HG03558 (cell line): ENCODE data around the gene DNAH2.
"Not testable (repeated sequence)": the region's sequence is repeated elsewhere in the genome, so short reads cannot be mapped to it uniquely, and the experiment has no call there.

Experiments used
- ATAC-seq: cut with Tn5 transposase; IDR thresholded peaks from one replicate; pipeline ENCODE4 v1.9.1; 2021; ENCODE audit warnings: moderate number of reproducible peaks; ENCODE audit not compliant: unreplicated experiment; ENCODE audit errors: extremely low read depth

Gene DNAH2

DNA sequence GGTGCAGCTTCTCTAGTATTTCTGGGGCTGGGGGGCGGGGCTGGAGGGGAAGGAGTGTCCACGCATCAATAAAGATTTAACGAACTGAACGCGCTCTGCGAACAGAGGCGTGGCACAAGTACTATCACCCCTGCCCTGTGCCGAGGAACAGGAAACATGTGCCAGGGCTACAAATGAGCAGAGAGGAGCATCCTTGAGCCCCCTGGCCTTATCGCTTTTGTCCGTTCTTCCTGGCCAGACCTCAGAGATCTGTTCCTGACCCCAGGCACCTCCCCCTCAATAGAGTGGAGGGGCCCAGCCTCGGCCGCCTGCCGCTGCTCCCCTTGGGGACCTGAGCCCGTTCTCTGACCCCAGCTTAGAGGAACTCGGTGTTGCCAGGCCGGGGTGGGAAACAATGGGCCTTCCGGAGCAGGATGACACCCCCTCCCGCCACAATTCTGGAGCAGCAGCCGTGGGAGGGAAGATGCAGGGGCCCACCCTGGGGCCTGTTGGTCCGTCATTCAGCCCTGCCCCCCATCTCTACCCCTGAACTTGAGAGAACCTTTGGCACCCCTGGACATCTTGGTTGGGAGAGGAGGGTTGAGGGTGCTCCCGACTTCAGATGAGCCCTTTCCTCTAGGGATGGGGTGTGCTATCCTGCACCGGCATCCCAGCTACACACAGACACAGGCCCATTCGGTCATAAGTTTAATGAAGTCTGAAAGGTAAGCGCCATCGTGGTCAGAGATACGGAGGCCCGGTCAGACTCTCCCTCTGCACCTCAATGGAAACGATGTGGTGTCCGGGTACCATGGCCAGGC is 138.7 kb downstream of the DNAH2 start:
- no peak for ATAC-seq

DNA sequence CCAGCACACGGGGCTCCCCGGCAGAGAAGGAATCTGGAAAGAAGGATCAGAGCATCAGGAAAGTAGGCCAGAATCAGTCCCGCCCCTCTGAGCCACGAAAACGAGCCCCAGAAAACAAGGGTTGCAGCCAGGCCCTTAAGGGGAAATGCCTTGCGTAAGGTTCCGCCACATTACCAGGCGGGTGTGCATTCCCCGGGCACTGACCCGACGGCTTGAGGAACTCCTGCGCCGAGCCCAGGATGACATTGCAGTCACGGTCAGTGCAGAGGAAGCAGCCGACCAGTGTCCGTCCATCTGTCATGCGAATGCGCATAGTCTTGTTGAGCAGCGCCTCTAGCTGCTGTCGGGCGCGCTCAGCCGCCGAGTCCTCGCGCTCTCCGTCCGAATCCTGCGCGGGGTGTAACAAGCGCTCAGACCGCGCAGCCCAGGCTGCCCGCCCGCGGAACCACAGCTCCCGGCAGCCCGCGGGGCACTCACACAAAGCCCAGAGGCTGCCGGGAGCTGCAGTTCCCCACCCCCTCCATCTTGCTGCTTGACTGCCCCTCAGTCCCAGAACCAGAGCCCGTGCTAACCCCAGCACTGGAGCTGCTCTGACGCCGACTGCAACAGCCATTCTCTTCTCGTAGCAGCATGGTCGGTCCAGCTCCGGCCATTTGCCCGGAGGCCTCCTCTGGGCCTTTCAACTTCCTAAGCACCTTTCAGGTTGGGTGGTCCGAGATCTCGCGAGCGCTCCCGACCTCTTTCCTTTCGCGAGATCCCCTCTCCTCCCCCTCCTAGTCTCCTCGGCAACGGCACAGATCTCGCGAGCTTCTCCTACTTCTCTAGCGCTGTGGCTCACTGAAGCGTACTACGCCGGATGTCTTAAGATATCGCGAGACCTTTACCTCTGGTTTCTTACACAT is 139.5 kb downstream of the DNAH2 start, which contains the start of gene NAA38:
Gene NAA38, minus strand, starts transcription at position 749 of the 902 bp plus-strand sequence. Its CDS starts 96 bp downstream, at position 653.
- peak; percentile 42 for ATAC-seq

DNA sequence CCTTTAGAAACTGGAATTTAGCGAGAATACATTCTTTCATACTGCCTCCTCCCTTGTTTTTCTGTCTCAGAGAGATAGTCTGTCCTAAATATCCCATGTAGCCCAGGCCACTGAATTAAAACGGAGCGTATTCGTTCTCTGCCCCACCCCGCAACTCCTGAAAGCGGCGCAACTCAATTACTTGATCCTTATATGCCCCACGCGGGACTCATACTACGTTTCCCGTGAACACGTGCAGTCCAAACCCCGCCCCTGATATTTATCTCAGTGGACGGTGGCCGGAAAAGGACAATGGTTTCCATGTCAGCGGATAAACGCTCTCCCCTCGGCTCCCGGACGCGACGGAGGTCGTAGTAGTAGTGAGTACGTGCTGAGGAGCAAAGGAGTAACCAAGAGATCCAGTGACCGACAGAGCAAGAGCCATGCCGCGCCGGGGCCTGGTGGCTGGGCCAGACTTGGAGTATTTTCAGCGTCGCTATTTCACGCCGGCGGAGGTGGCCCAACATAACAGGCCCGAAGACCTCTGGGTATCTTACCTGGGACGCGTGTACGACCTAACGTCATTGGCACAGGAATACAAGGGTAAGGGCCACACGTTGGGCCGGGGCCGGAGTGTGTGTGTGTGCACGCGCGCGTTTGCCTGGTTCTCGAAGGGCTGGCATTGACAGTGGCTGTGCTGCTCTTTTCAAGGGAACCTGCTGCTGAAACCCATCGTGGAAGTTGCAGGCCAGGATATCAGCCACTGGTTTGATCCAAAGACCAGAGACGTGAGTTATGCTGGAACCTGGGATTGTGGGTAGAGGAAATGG is 140.4 kb downstream of the DNAH2 start, which contains the start of gene CYB5D1:
Gene CYB5D1, plus strand, starts transcription at position 291 of the 809 bp plus-strand sequence. Its CDS starts 132 bp downstream, at position 423.
- peak; percentile 14 for ATAC-seq

DNA sequence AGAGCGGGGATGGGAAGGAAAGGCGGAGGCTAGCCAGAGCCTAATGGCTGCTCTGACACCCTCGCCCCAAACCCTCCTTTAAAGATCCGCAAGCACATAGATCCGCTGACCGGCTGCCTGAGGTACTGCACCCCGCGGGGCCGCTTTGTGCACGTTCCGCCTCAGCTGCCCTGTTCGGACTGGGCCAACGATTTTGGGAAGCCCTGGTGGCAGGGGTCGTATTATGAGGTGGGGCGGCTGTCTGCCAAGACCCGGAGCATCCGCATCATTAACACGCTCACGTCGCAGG is 140.9 kb downstream of the DNAH2 start:
- no peak for ATAC-seq

DNA sequence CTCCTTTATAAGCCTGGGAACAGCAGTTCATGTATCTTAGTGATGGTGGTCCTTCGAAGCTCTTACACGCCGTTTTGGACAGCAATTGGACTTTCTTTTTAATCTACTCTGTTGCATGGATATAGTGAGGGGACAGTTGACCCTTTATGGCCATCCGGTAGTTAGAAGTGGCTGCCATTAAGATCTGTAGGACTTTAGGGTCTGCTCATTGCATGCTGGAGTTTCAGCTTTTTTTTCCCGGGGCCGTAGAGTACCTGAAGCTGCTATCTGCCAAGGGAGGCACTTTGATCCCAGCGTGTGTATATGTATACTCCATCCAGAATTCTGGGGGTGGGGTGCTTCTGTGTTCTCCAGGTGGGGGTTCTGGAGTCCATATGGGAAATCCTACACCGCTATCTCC is 141.5 kb downstream of the DNAH2 start:
- ATAC-seq, result no peak

DNA sequence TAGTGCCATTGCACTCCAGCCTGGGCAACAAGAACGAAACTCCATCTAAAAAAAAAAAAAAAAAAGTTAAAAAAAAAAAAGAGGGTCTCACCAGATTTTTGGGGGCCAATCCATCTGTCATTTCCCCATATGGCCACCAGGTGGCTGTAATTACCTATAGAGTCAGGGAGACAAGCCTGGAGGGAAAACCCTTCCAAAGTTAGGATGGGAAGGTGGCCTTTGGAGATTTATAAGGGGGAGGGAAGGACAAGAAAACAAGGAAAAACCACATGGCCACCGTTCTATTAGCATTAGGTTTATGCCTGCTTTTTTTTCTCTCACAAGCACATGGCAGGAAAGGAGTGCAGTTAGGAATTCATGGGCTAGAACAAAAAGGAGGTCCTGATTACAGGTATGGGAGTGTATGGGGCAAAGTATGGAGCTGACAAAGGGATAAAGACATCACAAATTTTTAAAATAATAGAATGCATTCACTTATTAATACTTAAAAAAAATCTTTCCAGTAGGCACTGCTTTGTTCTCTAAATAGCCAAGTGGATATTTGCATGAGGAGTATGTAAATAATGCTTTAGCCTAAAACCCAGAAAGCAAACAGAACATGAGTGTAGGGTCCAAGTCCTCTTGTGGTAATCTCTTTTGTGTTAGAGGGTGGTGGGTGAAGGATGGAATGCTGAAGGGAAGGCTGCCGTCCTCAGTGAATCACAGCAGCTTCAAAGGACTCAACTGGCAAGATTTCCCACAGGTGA is 145.3 kb downstream of the DNAH2 start:
- no peak for ATAC-seq

DNA sequence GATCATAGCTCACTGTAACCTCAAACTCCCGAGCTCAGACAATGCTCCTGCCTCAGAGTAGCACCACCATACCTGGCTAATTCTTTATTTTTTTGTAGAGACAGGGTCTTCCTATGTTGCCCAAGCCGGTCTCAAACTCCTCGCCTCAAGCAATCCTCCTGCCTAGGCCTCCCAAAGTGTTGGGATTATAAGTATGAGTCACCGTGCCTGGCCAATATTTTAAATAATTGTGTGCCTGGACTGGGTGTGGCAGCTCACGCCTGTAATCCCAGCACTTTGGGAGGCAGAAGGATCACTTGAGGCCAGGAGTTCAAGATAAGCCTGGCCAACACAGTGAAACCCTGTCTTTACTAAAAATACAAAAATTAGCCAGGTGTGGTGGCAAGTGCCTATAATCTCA is 146.8 kb downstream of the DNAH2 start:
- not testable (repeated sequence) for ATAC-seq

DNA sequence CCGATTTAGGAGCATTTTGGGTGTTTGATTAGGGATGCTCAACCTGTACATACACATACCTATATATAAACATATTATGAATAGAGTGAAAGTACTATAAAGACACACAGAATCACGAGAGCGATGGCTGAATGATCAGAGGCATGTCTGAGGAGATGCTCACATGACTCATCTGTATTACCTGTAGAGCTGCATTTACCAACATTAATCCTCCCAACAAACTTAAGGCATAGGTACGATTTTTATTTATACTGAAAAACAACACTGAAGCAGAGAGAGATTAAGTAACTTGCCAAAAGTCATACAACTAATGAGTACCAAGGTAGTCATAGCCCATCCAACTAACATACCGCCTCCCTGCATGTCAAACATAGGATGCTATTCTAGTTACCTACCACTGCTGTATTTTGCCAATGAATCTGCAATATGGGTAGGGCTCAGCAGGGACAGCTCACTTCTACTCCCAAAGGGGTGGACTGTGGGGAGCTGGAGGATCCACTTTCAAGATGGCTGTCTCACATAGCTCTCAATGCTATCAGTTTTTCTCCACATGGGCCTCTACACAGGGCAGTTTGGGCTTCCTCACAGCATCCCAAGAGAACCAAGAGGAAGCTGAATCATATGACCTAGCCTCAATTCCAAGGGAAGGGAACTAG is 147.6 kb downstream of the DNAH2 start:
- ATAC-seq, result no peak

DNA sequence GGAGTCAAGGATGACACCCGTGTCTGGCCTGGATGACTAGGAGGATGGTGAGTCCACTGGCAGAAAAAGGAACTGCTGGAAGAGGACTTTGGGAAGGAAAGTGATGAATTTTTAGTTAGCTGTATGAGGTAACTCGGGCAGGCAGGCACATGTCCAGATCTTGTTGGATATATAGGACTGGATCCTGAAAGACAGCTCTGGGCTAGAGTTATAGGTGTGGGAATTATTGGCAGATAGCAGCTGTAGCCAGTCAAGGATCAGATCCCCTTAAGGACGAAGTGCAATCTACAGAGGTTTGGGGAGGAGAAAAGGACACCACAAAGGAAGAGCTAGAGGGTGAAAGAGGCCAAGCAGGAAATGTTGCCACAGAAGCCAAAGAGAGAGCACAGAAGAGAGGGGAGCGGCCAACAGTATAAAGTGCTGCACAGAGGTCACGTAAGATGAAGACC is 150.4 kb downstream of the DNAH2 start:
- ATAC-seq, result no peak

DNA sequence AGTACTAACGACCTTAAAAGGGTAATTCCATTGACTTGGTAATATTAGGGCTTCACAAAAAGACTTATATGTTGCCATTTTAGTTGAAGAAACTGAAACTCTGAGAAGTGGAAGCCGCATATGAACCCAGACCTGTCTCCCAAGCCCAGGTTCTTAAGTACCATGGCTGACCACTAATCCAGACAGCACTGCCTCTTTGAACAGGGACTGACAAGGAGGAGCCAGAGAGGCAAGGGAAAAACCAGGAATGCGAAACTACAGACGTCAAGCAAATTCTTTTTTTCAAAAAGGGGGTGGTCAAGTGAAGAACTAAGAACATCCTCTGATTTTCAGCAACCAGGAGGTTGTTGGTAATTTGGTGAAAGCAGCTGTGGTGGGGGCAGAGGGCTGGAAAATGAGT is 155.5 kb downstream of the DNAH2 start:
- no peak for ATAC-seq

DNA sequence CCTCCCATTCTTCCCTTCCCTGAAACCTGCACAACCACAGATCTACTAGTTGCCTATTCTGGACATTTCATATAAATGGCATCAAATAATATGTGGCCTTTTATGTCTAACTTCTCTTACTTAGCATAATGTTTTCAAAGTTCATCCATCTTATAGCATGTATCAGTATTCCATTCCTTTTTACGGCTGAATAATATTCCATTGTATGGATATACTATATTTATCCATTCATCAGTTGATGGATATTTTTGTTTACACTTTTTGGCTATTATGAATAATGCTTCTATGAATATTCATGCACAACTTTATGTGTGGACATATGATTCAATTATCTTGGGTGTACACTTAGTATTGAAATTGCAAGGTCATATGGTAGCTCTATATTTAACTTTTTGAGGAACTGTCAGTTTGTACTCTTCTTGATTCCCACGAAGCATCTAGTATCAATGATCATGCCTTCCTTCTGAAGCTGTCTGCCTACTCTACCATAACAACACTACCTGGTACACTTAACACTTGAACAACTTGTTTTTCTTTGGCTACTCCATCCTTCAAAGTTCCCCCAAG is 158.3 kb downstream of the DNAH2 start:
- ATAC-seq, result no peak

DNA sequence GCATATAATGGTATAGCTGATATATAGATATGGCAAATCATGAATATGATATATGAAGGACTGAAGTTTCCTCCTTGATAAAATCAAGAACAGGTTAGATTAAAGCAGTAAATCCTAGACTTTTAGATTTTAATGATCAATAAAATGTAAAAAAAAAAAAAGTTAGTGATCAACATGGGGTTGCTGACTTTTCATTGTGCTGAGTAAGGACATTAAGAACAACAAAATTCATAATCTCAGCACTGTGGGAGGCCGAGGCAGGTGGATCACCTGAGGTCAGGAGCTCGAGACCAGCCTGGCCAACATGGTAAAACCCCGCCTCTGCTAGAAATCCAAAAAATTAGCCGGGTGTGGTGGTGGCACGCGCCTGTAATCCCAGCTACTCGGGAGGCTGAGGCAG is 160.7 kb downstream of the DNAH2 start:
- ATAC-seq, result no peak

DNA sequence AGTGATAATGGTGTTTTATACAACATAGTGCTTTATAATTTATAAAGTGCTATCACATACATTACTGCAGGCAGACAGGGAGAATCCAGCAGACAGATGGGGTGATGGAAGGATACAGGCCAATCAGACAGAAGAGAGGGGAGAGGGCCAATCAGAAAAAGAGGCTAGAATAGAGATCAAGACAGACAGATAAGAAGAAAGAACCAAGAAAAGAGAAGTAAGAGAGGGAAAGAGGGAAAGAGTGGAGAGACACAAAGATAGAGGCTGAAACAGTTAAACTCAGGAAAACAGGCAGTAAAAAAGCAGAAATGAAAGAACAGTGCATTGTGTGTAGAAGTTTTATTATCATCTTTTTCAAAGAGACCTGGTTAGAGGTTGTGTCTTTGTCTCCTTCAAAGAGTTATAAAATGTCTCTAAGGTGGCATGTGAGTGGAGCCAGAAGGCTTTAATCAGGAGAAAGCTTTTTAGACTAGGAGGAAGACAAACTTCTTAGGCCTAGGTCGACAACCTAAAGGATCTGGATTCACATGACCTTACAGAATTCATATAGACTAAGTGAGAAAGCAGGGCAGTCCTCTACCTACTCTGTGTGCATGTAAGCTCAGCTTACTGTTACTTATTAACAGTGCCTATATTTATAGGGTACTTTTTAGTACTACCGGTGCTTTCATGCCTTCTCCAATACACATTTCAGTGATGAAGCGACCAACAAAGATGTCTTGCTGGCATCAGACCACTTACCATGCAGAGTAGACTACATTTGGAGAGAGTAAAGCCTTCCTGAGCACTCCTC is 162.7 kb downstream of the DNAH2 start:
- ATAC-seq, result no peak

DNA sequence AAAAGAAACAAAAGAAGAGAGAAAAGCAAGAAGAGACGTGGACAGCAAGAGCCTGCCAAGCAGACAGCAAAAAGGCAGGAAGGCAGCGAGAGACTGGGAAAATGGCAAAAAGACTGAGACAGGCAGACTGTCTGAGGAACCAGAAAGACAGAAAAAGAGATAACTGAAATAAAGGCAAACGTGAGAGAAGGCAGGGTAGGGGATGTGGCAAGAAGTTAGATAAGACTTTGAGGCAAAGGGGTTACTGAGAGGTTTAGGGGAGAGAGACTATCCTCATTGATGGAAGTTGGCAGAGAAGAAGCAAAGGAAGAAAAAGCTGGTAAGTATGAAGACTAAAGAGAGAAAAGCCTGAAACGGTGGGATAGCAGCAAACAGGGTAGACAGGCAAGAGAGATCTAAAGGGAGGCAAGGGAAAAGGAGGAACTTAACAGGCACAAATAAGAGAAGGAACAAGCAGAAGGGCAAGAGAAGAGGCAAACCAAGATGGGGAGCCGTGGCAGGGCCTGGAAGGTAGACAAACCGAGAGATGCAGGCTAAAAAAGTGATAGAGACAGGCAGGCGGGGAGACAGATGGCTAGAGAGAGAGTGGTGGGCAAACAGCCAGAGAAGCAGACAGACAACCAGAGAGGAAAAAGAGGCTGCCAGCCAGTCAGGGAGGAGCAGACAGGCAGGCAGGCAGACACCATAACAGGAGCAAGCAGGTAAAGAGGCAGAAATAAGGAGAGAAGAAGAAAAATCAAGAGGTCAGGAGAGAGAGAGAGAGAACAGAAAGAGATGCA is 163.9 kb downstream of the DNAH2 start:
- no peak for ATAC-seq

DNA sequence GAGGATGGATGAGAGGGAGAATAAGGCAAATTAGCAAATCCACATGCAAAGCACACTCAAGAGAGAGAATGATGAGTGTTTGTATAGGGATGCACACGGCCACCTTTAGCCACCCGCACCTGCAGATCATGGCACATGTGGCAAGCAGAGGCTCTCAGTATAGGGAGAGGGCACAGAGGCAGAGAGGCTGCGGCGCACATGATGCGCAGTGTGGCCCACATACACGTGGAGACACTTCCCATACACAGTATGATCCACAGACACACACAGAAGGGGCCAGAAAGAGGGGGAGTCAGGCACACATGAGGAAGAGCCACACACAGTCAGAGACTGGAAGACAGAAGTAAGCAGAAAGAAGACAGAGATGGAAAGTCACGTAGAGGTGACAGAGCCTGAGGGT is 164.5 kb downstream of the DNAH2 start:
- ATAC-seq, result no peak

DNA sequence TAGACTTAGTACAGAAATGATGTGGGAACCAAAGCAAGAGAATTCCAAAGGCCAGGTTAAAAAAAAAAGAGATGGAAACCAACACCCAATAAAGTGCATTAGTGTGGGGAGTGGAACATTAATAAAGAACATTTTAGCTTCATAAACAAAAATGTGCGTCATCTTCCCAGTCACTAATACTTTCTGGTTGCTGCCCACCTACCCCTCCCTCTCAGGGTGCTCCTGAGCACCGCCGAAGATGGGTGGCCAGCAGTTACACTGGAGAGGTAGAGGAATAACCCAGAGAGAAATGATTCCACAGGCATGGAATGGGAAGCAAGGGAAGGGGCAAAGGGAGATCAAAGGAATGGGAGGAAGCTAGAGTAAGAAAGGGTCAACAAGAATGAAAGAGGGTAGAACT is 165.1 kb downstream of the DNAH2 start:
- no peak for ATAC-seq
